IMR-90 (cell line): ENCODE measurements around the gene PLAA. TPM values are rescaled to one million over a fixed set of nuclear protein-coding genes. Genes with fewer than 3 reads are reported as not detected.

Source experiments
- ATAC-seq: fragments of 200-7000 bp; cut with Tn5 transposase; 2 replicates; pipeline ENCODE4 v1.9.1; 2020; ENCODE audit warnings: low read depth, mild to moderate bottlenecking, moderate library complexity
- BruUV-seq: library from RNA; stranded (reverse); fragments of 400-500 nt; replicated peaks from 2 replicates; lab custom pipeline; 2021; lab: Mats Ljungman, UMichigan
- CTCF ChIA-PET: fragments of 300-600 bp; formaldehyde crosslinking; extraction: SDS; loops from one replicate; lab custom pipeline; 2021; ENCODE audit warnings: antibody characterized with exemption; lab: Yijun Ruan, JAX
- POLR2A ChIA-PET: fragments of 300-600 bp; sonication (Branson Sonifier 250); formaldehyde crosslinking; loops from one replicate; lab custom pipeline; 2022; ENCODE audit warnings: antibody characterized with exemption; ENCODE audit not compliant: unreplicated experiment; lab: Charles Lee
- DNase-seq: peaks from one replicate; pipeline ENCODE4 v3.0.0; 2013
- H2AFZ ChIP-seq: replicated peaks from 2 replicates; pipeline ENCODE3; 2013; ENCODE audit warnings: low read length, mild to moderate bottlenecking; ENCODE audit not compliant: poor library complexity
- H2AK5ac ChIP-seq: 2 replicates; pipeline ENCODE4 v1.6.1; 2013; ENCODE audit warnings: low read depth, low read length, inconsistent platforms
- H2AK9ac ChIP-seq: replicated peaks from 2 replicates; pipeline ENCODE3; 2013; ENCODE audit warnings: mild to moderate bottlenecking, low read depth, low read length, moderate library complexity; ENCODE audit not compliant: poor library complexity
- H2BK120ac ChIP-seq: 2 replicates; pipeline ENCODE4 v1.6.1; 2013; ENCODE audit warnings: low read depth, low read length, inconsistent platforms
- H2BK15ac ChIP-seq: 3 replicates; pipeline ENCODE4 v1.6.1; 2013; ENCODE audit warnings: low read depth, low read length, inconsistent platforms
- H2BK20ac ChIP-seq: 2 replicates; pipeline ENCODE4 v1.6.1; 2013; ENCODE audit warnings: low read depth, mild to moderate bottlenecking, inconsistent platforms, low read length, moderate library complexity
- H2BK5ac ChIP-seq: 2 replicates; pipeline ENCODE4 v1.6.1; 2013; ENCODE audit warnings: mild to moderate bottlenecking, low read depth, low read length, inconsistent platforms; ENCODE audit not compliant: poor library complexity, severe bottlenecking
- H3K14ac ChIP-seq: replicated peaks from 2 replicates; pipeline ENCODE4 v1.6.1; 2013; ENCODE audit warnings: low read depth, low read length, inconsistent platforms
- H3K18ac ChIP-seq: 2 replicates; pipeline ENCODE4 v1.6.1; 2013; ENCODE audit warnings: low read depth, low read length, control low read depth
- H3K23ac ChIP-seq: 2 replicates; pipeline ENCODE4 v1.6.1; 2013; ENCODE audit warnings: low read depth, low read length, inconsistent platforms
- H3K27ac ChIP-seq: 2 replicates; pipeline ENCODE4 v1.5.1; 2013; ENCODE audit warnings: mild to moderate bottlenecking, control low read depth, low read length; ENCODE audit not compliant: insufficient read depth
- H3K27me3 ChIP-seq: 2 replicates; pipeline ENCODE4 v1.6.1; 2013; ENCODE audit warnings: low read length; ENCODE audit not compliant: control insufficient read depth, insufficient read depth
- H3K36me3 ChIP-seq: 2 replicates; pipeline ENCODE4 v1.6.1; 2013; ENCODE audit warnings: low read length, mixed read lengths; ENCODE audit not compliant: control insufficient read depth, insufficient read depth
- H3K4ac ChIP-seq: 2 replicates; pipeline ENCODE4 v1.6.1; 2013; ENCODE audit warnings: low read depth, low read length, inconsistent platforms
- H3K4me1 ChIP-seq: 2 replicates; pipeline ENCODE4 v1.6.1; 2013; ENCODE audit warnings: low read length, mixed read lengths; ENCODE audit not compliant: control insufficient read depth, insufficient read depth
- H3K4me2 ChIP-seq: 2 replicates; pipeline ENCODE4 v1.6.1; 2013; ENCODE audit warnings: low read depth, mild to moderate bottlenecking, control low read depth, low read length, moderate library complexity
- H3K4me3 ChIP-seq: 2 replicates; pipeline ENCODE4 v1.5.1; 2013; ENCODE audit warnings: low read depth, mild to moderate bottlenecking, control low read depth, low read length, moderate library complexity; ENCODE audit not compliant: insufficient read depth
- H3K56ac ChIP-seq: 2 replicates; pipeline ENCODE4 v1.6.1; 2013; ENCODE audit warnings: low read length, inconsistent platforms; ENCODE audit not compliant: insufficient read depth; ENCODE audit errors: extremely low read depth
- H3K79me1 ChIP-seq, 2 experiments: 2 replicates each; pipeline ENCODE4 v1.6.1; 2013; ENCODE audit warnings: low read length in 2 of 2, inconsistent platforms in 1 of 2, low read depth in 1 of 2
- H3K9ac ChIP-seq: 2 replicates; pipeline ENCODE4 v1.6.1; 2013; ENCODE audit warnings: low read depth, low read length, control low read depth
- H3K9me1 ChIP-seq: 2 replicates; pipeline ENCODE4 v1.6.1; 2013; ENCODE audit warnings: low read length, inconsistent platforms; ENCODE audit not compliant: insufficient read depth
- H3K9me3 ChIP-seq: 2 replicates; pipeline ENCODE4 v1.6.1; 2013; ENCODE audit warnings: low read length; ENCODE audit not compliant: control insufficient read depth, insufficient read depth
- H4K20me1 ChIP-seq: 2 replicates; pipeline ENCODE4 v1.6.1; 2013; ENCODE audit warnings: low read length, inconsistent platforms; ENCODE audit not compliant: insufficient read depth
- H4K5ac ChIP-seq: 2 replicates; pipeline ENCODE4 v1.6.1; 2013; ENCODE audit warnings: mild to moderate bottlenecking, low read depth, low read length, control low read depth
- H4K8ac ChIP-seq, 2 experiments: 2 replicates each; pipeline ENCODE4 v1.6.1; 2013; ENCODE audit warnings: low read depth in 2 of 2, low read length in 2 of 2, control low read depth in 1 of 2, inconsistent platforms in 1 of 2
- H4K91ac ChIP-seq: 2 replicates; pipeline ENCODE4 v1.6.1; 2013; ENCODE audit warnings: low read depth, low read length, inconsistent platforms; ENCODE audit not compliant: insufficient read depth
- BHLHE40 ChIP-seq: fragments of 150-350 bp; IDR thresholded peaks from 2 replicates; pipeline ENCODE4 v1.6.1; 2016; ENCODE audit warnings: mild to moderate bottlenecking, low read depth, low read length
- CHD1 ChIP-seq: IDR thresholded peaks from 2 replicates; pipeline ENCODE4 v1.6.1; 2012; ENCODE audit warnings: low read depth, low read length, improper control_type of control experiment
- CTCF ChIP-seq: conservative IDR thresholded peaks from 2 replicates; pipeline ENCODE4 v1.5.1; 2012; ENCODE audit warnings: mild to moderate bottlenecking, low read depth, low read length, improper control_type of control experiment
- MXI1 ChIP-seq: IDR thresholded peaks from 2 replicates; pipeline ENCODE4 v1.6.1; 2012; ENCODE audit warnings: low read depth, mild to moderate bottlenecking, low read length, moderate library complexity, borderline replicate concordance
- RAD21 ChIP-seq: IDR thresholded peaks from 2 replicates; pipeline ENCODE4 v1.6.1; 2012; ENCODE audit warnings: low read length, improper control_type of control experiment
- SMC3 ChIP-seq: fragments of 150-350 bp; IDR thresholded peaks from 2 replicates; pipeline ENCODE4 v1.6.1; 2016; ENCODE audit warnings: low read depth, mild to moderate bottlenecking, antibody characterized with exemption, low read length, moderate library complexity
- USF2 ChIP-seq: fragments of 150-350 bp; IDR thresholded peaks from 2 replicates; pipeline ENCODE4 v1.6.1; 2017; ENCODE audit warnings: mild to moderate bottlenecking, antibody characterized with exemption, low read length, low read depth
- WGBS, 2 experiments: methylation state at CpG; one replicate each; pipeline versions ENCODE4 v1.1.5 to v1.1.7; 2013; ENCODE audit warnings: missing lambda C conversion rate in 2 of 2; ENCODE audit not compliant: insufficient read length in 1 of 2; ENCODE audit errors: extremely low coverage in 2 of 2; 5-methylcytosine and 5-hydroxymethylcytosine counted together
- dilution Hi-C: fragments of 300-500 bp; cut with HindIII; formaldehyde crosslinking; loops from one replicate; pipeline ENCODE4 v1.14.3; 2018; ENCODE audit warnings: low sequenced_read_pairs; ENCODE audit not compliant: unreplicated experiment
- in situ Hi-C: fragments of 300-500 bp; cut with MboI; formaldehyde crosslinking; loops from 3 replicates; pipeline ENCODE4 v1.14.3; 2019; ENCODE audit warnings: low sequenced_read_pairs, inconsistent platforms, mixed read lengths
- intact Hi-C: fragments of 100-400 bp; cut with micrococcal nuclease; formaldehyde crosslinking; loops from 2 replicates; pipeline ENCODE4 v1.10.0; 2022
- polyA plus RNA-seq, 3 experiments: library from polyadenylated mRNA; depleted of rRNA; stranded (reverse); fragments of >200 nt; gene quantifications; 2 replicates each; pipeline ENCODE4 v1.2.3, GENCODE V29; 2012; ENCODE audit warnings: low replicate concordance in 1 of 3
- total RNA-seq: library from RNA; depleted of rRNA; stranded (reverse); fragments of >200 nt; gene quantifications from 2 replicates; pipeline ENCODE4 v1.2.3, GENCODE V29; 2012

Gene PLAA
- total and polyA plus RNA-seq, 2 of the 4 experiments (the other 2 are of a cell fraction): 18.2 to 24.4 TPM

GRCh38 chr9:26863074-26863473 lies 84.0 kb downstream of the PLAA start:
- Histone ChIP-seq H2AK9ac (no peak overlapping the region), H2BK120ac (no peak overlapping the region), H3K4me3 (no peak overlapping the region), H3K9me3 (no peaks in the 10 kb centered on the region), H4K91ac (no peak overlapping the region), H3K27me3 (no peaks in the 10 kb centered on the region), H2AFZ (no peak overlapping the region), H2BK15ac (no peak overlapping the region), H3K23ac (no peak overlapping the region), H4K5ac (no peak overlapping the region), H3K4me1 (no peaks in the 10 kb centered on the region), H3K9ac (no peak overlapping the region), H4K20me1 (no peaks in the 10 kb centered on the region), H3K27ac (no peak overlapping the region), H4K8ac (no peak overlapping the region), H3K14ac (no peak overlapping the region), H3K18ac (no peak overlapping the region), H3K36me3 (no peaks in the 10 kb centered on the region), H2BK20ac (no peak overlapping the region), H3K4me2 (no peak overlapping the region), H2AK5ac (no peak overlapping the region), H3K79me1 (no peaks in the 10 kb centered on the region; a peak in 1 of 4 replicates), H3K56ac (no peak overlapping the region), H2BK5ac (no peak overlapping the region), H3K9me1 (no peaks in the 10 kb centered on the region), H3K4ac (no peak overlapping the region)
- peak; percentile 2 for DNase-seq
- peak; percentile 23; the same call in 1 of the 2 replicates for TF ChIP-seq RAD21
- TF ChIP-seq USF2: no peak
- no peak for TF ChIP-seq BHLHE40
- peak; percentile 15; the same call in 1 of the 2 replicates for TF ChIP-seq SMC3
- no peak for TF ChIP-seq MXI1
- no peak for TF ChIP-seq CHD1
- peak; percentile 28; the same call in 1 of the 2 replicates for TF ChIP-seq CTCF
- in situ Hi-C loops: no loop called here
- ChIA-PET POLR2A (no interaction called here), CTCF (no interaction called here)
- no TSS peak for BruUV-seq
- intact Hi-C loops: loop anchor here (2.0 kb wide), 1 partner anchor 118 kb away; no protein-coding TSS in a partner anchor
- no CpG with 5 or more reads among the region's 1 CpG for WGBS, 2 experiments
- ATAC-seq: peak; percentile 53; the same call in 1 of the 2 replicates
- dilution Hi-C loops: no loop called here
